Heart right ventricle (tissue), 16 donors: ENCODE measurements around the gene C11orf58. TPM values are rescaled to one million over a fixed set of nuclear protein-coding genes. Genes with fewer than 3 reads are reported as not detected.

Source experiments
- ATAC-seq, 8 donors: fragments of 200-7000 bp; cut with Tn5 transposase; one replicate each; pipeline ENCODE4 v1.9.1; 2020; ENCODE audit warnings: mild to moderate bottlenecking in 8 of 8, moderate library complexity in 8 of 8, moderate number of reproducible peaks in 1 of 8
- DNase-seq, 2 donors: peaks; one replicate each; pipeline ENCODE4 v3.0.0-alpha.2; 2020
- H3K27ac ChIP-seq, 10 donors: fragments of 200-600 bp; sonication (generic) in 2 of 10; one replicate each; pipeline versions ENCODE4 v1.5.0 to v1.8.0; 2020 to 2022; ENCODE audit warnings: mild to moderate bottlenecking in 3 of 10
- H3K27me3 ChIP-seq, 7 donors: fragments of 200-600 bp; one replicate each; pipeline ENCODE4 v1.8.0; 2021 to 2022; ENCODE audit warnings: mild to moderate bottlenecking in 2 of 7
- H3K36me3 ChIP-seq, 9 donors: fragments of 200-600 bp; sonication (generic) in 1 of 9; one replicate each; pipeline versions ENCODE4 v1.5.0 to v1.8.0; 2020 to 2022; ENCODE audit warnings: mild to moderate bottlenecking in 2 of 9
- H3K4me1 ChIP-seq, 9 donors: fragments of 200-600 bp; sonication (generic) in 1 of 9; one replicate each; pipeline versions ENCODE4 v1.5.0 to v1.8.0; 2020 to 2022; ENCODE audit warnings: mild to moderate bottlenecking in 4 of 9
- H3K4me3 ChIP-seq, 10 donors: fragments of 200-600 bp; sonication (generic) in 2 of 10; one replicate each; pipeline versions ENCODE4 v1.5.0 to v1.8.0; 2020 to 2022; ENCODE audit warnings: mild to moderate bottlenecking in 7 of 10, moderate library complexity in 2 of 10
- H3K9me3 ChIP-seq, 11 donors: fragments of 200-600 bp in 10 of 11; sonication (generic) in 2 of 11; one replicate each; pipeline versions ENCODE4 v1.5.0 to v1.8.0; 2013 to 2022; ENCODE audit warnings: mild to moderate bottlenecking in 2 of 11, control low read depth in 1 of 11, moderate library complexity in 1 of 11
- WGBS, 2 donors: extraction: QIAGEN DNeasy Blood & Tissue Kit; methylation state at CpG; one replicate each; pipeline ENCODE4 v1.1.7; 2013; ENCODE audit warnings: inconsistent platforms in 1 of 2; 5-methylcytosine and 5-hydroxymethylcytosine counted together
- intact Hi-C, 10 donors: fragments of 100-400 bp; cut with DNase I; formaldehyde crosslinking; loops; one replicate each; pipeline versions ENCODE4 v1.11.1 to v1.14.2; 2022
- polyA plus RNA-seq, 2 donors: library from polyadenylated mRNA; stranded (reverse); fragments of 200-250 nt; gene quantifications; one replicate each; pipeline ENCODE4 v1.2.3, GENCODE V29; 2013
- total RNA-seq, 10 donors: library from RNA; stranded (reverse); fragmentation: NEBNext Ultra II Directional in 3 of 10; extraction: Animal tissue kit (Norgen Biotek cat#: 25700) in 3 of 10; gene quantifications; one replicate each; pipeline versions ENCODE4 v1.2.1 to v1.2.4, GENCODE V29; 2021 to 2023
- TF ChIP-seq, protein P1 (sequence below), 9 donors: fragments of 200-600 bp; sonication (generic) in 2 of 9; IDR thresholded peaks; one replicate each; pipeline versions ENCODE4 v1.5.0 to v1.8.0; 2021 to 2022; ENCODE audit warnings: antibody characterized with exemption in 9 of 9, mild to moderate bottlenecking in 5 of 9, moderate library complexity in 1 of 9
- donor health status: Arrhythmogenic right ventricular cardiomyopathy.
- donor health status: ischemic (EF 13 %, LVEDD 7.1; RV severe dilation, severe dysfunction).
- donor health status: healthy with polysubstance abuse.
- donor health status: DM: no; HTN: yes; CAD: no.
- donor health status: DM: no; HTN: no; CAD: no.
- donor health status: ischemic (EF 25% LVEDD 6.9; RV normal size, moderate dysfunction).
- donor health status: ischemic (EF 25% LVEDD 5.7; RV mildly dilated, moderate dysfunction).
- donor health status: healthy.
- donor health status: DM: yes; HTN: yes; CAD: no.
- donor health status: Ischemic cardiomyopathy.
- donor health status: ischemic (EF 35%, LVEDD 5.7; RV mildly dilated, moderate dysfunction).
- donor health status: nonischemic (EF 11% LVEDD 7.7; RV severe dilation, severe dysfunction).
- donor health status: DM: yes; HTN: yes; CAD: no.
- donor health status: PGD.
- donor health status: ischemic (EF 29% LVEDD 5.4; RV normal size, mild dysfunction).
- donor health status: nonischemic (EF 23%, LVEDD 6.1; RV moderate dilation, normal function).

Gene C11orf58
- total and polyA plus RNA-seq, 12 donors, result 70.2 to 141 (median 107) TPM

DNA sequence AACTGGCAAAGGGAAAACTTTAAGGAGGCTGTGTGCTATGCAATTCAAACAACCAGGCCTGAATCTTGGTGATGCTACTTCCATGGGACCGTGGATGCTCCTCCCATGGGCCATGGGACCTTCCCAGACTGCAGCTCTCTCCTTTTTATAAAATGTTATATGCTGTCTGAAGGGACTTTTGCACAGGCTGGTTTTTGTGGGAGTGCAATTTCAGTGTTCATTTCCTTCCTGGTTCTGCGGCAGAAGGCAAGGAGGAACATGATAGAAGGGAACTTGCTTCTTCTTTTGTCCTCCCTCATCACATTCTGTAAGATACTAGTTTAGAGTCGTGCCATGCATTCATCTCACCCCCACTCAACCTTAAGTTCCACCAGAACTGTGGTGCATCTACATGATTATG is 68.9 kb downstream of the C11orf58 start:
- peak overlapping the region in 4 of 10 donors; percentile 33 to 78 (median 37) for H3K27ac ChIP-seq
- H3K4me1 ChIP-seq, result peaks cover 12 to 83% (median 69%) of the 10 kb centered on the region in 9 donors
- 56 to 64% methylated on average over 3 of the region's 3 CpGs for WGBS, 2 donors
- peak in 1 of 8 donors; percentile 18 for ATAC-seq
- H3K36me3 ChIP-seq, result peaks cover 0 to 9% (median 0%) of the 10 kb centered on the region in 9 donors
- DNase-seq, result no peak
- H3K9me3 ChIP-seq, result no peaks in the 10 kb centered on the region
- H3K27me3 ChIP-seq, result no peaks in the 10 kb centered on the region
- intact Hi-C loops, result no loop called here
- TF ChIP-seq, protein P1, sequence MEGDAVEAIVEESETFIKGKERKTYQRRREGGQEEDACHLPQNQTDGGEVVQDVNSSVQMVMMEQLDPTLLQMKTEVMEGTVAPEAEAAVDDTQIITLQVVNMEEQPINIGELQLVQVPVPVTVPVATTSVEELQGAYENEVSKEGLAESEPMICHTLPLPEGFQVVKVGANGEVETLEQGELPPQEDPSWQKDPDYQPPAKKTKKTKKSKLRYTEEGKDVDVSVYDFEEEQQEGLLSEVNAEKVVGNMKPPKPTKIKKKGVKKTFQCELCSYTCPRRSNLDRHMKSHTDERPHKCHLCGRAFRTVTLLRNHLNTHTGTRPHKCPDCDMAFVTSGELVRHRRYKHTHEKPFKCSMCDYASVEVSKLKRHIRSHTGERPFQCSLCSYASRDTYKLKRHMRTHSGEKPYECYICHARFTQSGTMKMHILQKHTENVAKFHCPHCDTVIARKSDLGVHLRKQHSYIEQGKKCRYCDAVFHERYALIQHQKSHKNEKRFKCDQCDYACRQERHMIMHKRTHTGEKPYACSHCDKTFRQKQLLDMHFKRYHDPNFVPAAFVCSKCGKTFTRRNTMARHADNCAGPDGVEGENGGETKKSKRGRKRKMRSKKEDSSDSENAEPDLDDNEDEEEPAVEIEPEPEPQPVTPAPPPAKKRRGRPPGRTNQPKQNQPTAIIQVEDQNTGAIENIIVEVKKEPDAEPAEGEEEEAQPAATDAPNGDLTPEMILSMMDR (IDR thresholded peaks at IDR 0.05), result no peak
- H3K4me3 ChIP-seq, result no peak overlapping the region
